ENCODE data around the gene PRKCA.
A peak's percentile ranks its signal among the peaks of the same experiment; 100 is the strongest.

The PRKCA gene

GRCh38 chr17:66526827-66527226 is 224.4 kb downstream of the PRKCA start:
- TF ChIP-seq, protein P1, sequence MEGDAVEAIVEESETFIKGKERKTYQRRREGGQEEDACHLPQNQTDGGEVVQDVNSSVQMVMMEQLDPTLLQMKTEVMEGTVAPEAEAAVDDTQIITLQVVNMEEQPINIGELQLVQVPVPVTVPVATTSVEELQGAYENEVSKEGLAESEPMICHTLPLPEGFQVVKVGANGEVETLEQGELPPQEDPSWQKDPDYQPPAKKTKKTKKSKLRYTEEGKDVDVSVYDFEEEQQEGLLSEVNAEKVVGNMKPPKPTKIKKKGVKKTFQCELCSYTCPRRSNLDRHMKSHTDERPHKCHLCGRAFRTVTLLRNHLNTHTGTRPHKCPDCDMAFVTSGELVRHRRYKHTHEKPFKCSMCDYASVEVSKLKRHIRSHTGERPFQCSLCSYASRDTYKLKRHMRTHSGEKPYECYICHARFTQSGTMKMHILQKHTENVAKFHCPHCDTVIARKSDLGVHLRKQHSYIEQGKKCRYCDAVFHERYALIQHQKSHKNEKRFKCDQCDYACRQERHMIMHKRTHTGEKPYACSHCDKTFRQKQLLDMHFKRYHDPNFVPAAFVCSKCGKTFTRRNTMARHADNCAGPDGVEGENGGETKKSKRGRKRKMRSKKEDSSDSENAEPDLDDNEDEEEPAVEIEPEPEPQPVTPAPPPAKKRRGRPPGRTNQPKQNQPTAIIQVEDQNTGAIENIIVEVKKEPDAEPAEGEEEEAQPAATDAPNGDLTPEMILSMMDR (IDR thresholded peaks at IDR 0.05; ENCODE audit: low read length, missing control alignments): no peak
- DNase-seq (ENCODE audit: low read depth): no peak
- H3K4me3 ChIP-seq (replicated peaks; ENCODE audit: low read depth, low read length): no peak overlapping the region

DNA sequence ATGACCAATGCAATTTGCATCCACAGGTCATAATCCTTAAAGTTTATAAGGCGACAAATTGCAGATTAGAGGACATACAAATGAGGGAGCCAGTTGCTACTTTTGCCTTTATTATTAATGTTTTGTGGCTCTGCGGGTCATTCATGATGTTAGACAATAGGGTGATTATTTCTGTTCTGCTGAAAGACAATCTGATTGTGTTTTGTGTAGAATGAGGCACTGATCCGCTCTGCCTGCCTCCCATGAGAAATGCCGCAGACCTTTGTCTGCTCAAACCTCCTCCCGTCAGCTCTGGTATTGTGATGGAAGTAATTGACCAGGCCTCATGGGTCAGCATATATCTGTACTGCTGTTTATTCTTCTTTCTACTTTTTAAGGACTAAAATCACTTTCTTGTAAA is 224.9 kb downstream of the PRKCA start:
- TF ChIP-seq, protein P1 (IDR thresholded peaks at IDR 0.05; ENCODE audit: low read length, missing control alignments): no peak
- H3K4me3 ChIP-seq (replicated peaks; ENCODE audit: low read depth, low read length): no peak overlapping the region
- DNase-seq (ENCODE audit: low read depth): no peak

- no peak for DNase-seq (ENCODE audit: low read depth)
- TF ChIP-seq, protein P1 (IDR thresholded peaks at IDR 0.05; ENCODE audit: low read length, missing control alignments): no peak
- H3K4me3 ChIP-seq (replicated peaks; ENCODE audit: low read depth, low read length): no peak overlapping the region
These were observed 229.5 kb downstream of the PRKCA start for GRCh38 chr17:66531851-66532295.

- TF ChIP-seq, protein P1 (IDR thresholded peaks at IDR 0.05; ENCODE audit: low read length, missing control alignments): no peak
- no peak overlapping the region for H3K4me3 ChIP-seq (replicated peaks; ENCODE audit: low read depth, low read length)
- DNase-seq (ENCODE audit: low read depth): peak; percentile 53
These were observed 231.2 kb downstream of the PRKCA start for GRCh38 chr17:66533572-66533971.

- DNase-seq (ENCODE audit: low read depth): no peak
- TF ChIP-seq, protein P1 (IDR thresholded peaks at IDR 0.05; ENCODE audit: low read length, missing control alignments): no peak
- H3K4me3 ChIP-seq (replicated peaks; ENCODE audit: low read depth, low read length): no peak overlapping the region
These were observed 231.6 kb downstream of the PRKCA start for GRCh38 chr17:66533986-66534385.

- DNase-seq (ENCODE audit: low read depth): no peak
- TF ChIP-seq, protein P1 (IDR thresholded peaks at IDR 0.05; ENCODE audit: low read length, missing control alignments): no peak
- no peak overlapping the region for H3K4me3 ChIP-seq (replicated peaks; ENCODE audit: low read depth, low read length)
These were observed 233.2 kb downstream of the PRKCA start for GRCh38 chr17:66535611-66536010.

DNA sequence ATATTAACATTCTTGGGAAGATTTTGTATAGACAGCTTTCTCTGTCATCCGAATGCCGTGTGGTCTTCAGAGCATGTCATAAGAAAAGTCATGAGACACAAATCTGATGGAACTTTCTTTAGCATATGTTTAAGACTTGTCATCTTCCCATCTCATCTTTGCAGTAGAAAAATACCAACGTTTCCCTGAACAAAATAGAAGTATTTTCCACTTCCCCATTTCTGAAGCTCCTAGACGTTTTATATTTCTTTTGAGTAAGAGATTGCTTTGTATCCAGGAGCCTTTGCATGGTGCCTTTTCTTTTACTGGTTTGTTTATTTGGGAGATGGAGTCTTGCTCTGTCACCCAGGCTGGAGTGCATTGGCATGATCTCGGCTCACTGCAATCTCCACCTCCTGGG is 235.1 kb downstream of the PRKCA start:
- DNase-seq (ENCODE audit: low read depth): no peak
- TF ChIP-seq, protein P1 (IDR thresholded peaks at IDR 0.05; ENCODE audit: low read length, missing control alignments): no peak
- no peak overlapping the region for H3K4me3 ChIP-seq (replicated peaks; ENCODE audit: low read depth, low read length)
